Upper lobe of left lung (tissue), 6 donors: ENCODE data around the gene ROBO1. TPM values are rescaled to one million over a fixed set of nuclear protein-coding genes. Genes with fewer than 3 reads are reported as not detected.

Experiments
- ATAC-seq, 2 donors: fragments of 200-7000 bp; cut with Tn5 transposase; one replicate each; pipeline ENCODE4 v1.9.1; 2022; ENCODE audit warnings: mild to moderate bottlenecking in 2 of 2, moderate library complexity in 2 of 2; ENCODE audit not compliant: low FRiP score in 2 of 2
- DNase-seq, 2 donors: peaks; one replicate each; pipeline ENCODE4 v3.0.0-alpha.2; 2019 to 2020
- H3K27ac ChIP-seq, 4 donors: fragments of 200-600 bp; sonication (generic); one replicate each; pipeline ENCODE4 v1.5.1; 2016 to 2019
- H3K27me3 ChIP-seq, 4 donors: fragments of 200-600 bp; sonication (generic); one replicate each; pipeline ENCODE4 v1.5.1; 2017 to 2019
- H3K36me3 ChIP-seq, 4 donors: fragments of 200-600 bp; sonication (generic); one replicate each; pipeline ENCODE4 v1.5.1; 2016 to 2019
- H3K4me1 ChIP-seq, 4 donors: fragments of 200-600 bp; sonication (generic); one replicate each; pipeline ENCODE4 v1.5.1; 2018 to 2019
- H3K4me3 ChIP-seq, 4 donors: fragments of 200-600 bp; sonication (generic); one replicate each; pipeline ENCODE4 v1.5.1; 2017 to 2019; ENCODE audit warnings: mild to moderate bottlenecking in 2 of 4, moderate library complexity in 1 of 4
- H3K9me3 ChIP-seq, 4 donors: fragments of 200-600 bp; sonication (generic); one replicate each; pipeline ENCODE4 v1.5.1; 2018 to 2019
- CTCF ChIP-seq, 6 experiments: fragments of 450-650 bp in 4 of 6; fragments of 200-600 bp in 2 of 6; sonication (generic) in 2 of 6; IDR thresholded peaks; one replicate each; pipeline ENCODE4 v1.5.1; 2016 to 2019; ENCODE audit warnings: antibody characterized with exemption in 6 of 6
- EP300 ChIP-seq, 4 donors: sonication (generic); formaldehyde crosslinking; IDR thresholded peaks; one replicate each; pipeline ENCODE4 v1.5.1; 2017; ENCODE audit warnings: antibody characterized with exemption in 4 of 4, control low read depth in 2 of 4
- POLR2A ChIP-seq, 4 donors: fragments of 450-650 bp; IDR thresholded peaks; one replicate each; pipeline ENCODE4 v1.5.1; 2016 to 2017; ENCODE audit warnings: antibody characterized with exemption in 4 of 4, mild to moderate bottlenecking in 2 of 4
- POLR2AphosphoS5 ChIP-seq, 2 donors: sonication (generic); formaldehyde crosslinking; IDR thresholded peaks; one replicate each; pipeline ENCODE4 v1.5.1; 2017; ENCODE audit warnings: antibody characterized with exemption in 2 of 2
- WGBS, 2 donors: methylation state at CpG; one replicate each; pipeline ENCODE4 v1.1.5; 2017 to 2018; 5-methylcytosine and 5-hydroxymethylcytosine counted together
- total RNA-seq, 6 donors: library from RNA; depleted of rRNA in 4 of 6; stranded (reverse); fragments of >200 nt in 4 of 6; gene quantifications; one replicate each; pipeline versions ENCODE4 v1.1.0 to v1.2.1, GENCODE V29; 2016 to 2021
- donor health status: DM: no; HTN: no; CAD: no; lungs with moderate emphysema.
- donor health status: DM: no; HTN: yes; CAD: no; lungs with severe emphysema.

ROBO1 gene
- total RNA-seq, 6 donors from 2014 or later, result 10.5 to 29.0 (median 18.0) TPM

- Histone ChIP-seq H3K36me3 (no peaks in the 10 kb centered on the region), H3K27ac (no peak overlapping the region), H3K27me3 (no peaks in the 10 kb centered on the region), H3K4me3 (no peak overlapping the region), H3K9me3 (no peaks in the 10 kb centered on the region), H3K4me1 (no peaks in the 10 kb centered on the region)
- ATAC-seq (no peak), DNase-seq (no peak)
- TF ChIP-seq EP300 (IDR thresholded peaks at IDR 0.05) (no peak), POLR2AphosphoS5 (IDR thresholded peaks at IDR 0.05) (no peak), POLR2A (IDR thresholded peaks at IDR 0.05) (no peak), CTCF (IDR thresholded peaks at IDR 0.05) (no peak)
These were observed 969.4 kb downstream of the ROBO1 start for GRCh38 chr3:78798266-78798832.

- Histone ChIP-seq H3K36me3 (no peaks in the 10 kb centered on the region), H3K27me3 (no peaks in the 10 kb centered on the region), H3K27ac (no peak overlapping the region), H3K9me3 (no peaks in the 10 kb centered on the region), H3K4me1 (no peaks in the 10 kb centered on the region), H3K4me3 (no peak overlapping the region)
- ATAC-seq (no peak), DNase-seq (no peak)
- WGBS, 2 donors, result 64 to 78% methylated on average over 1 of the region's 1 CpG
- TF ChIP-seq POLR2A (IDR thresholded peaks at IDR 0.05) (no peak), CTCF (IDR thresholded peaks at IDR 0.05) (no peak), EP300 (IDR thresholded peaks at IDR 0.05) (no peak), POLR2AphosphoS5 (IDR thresholded peaks at IDR 0.05) (no peak)
These were observed 973.4 kb downstream of the ROBO1 start for GRCh38 chr3:78794431-78794830.

GRCh38 chr3:78792733-78793132 lies 975.1 kb downstream of the ROBO1 start:
- no peaks in the 10 kb centered on the region for H3K36me3 ChIP-seq

GRCh38 chr3:78792212-78792611 lies 975.6 kb downstream of the ROBO1 start:
- H3K36me3 ChIP-seq, result no peaks in the 10 kb centered on the region
- TF ChIP-seq POLR2A (IDR thresholded peaks at IDR 0.05) (no peak), EP300 (IDR thresholded peaks at IDR 0.05) (no peak), POLR2AphosphoS5 (IDR thresholded peaks at IDR 0.05) (no peak), CTCF (IDR thresholded peaks at IDR 0.05) (no peak)
- 86 to 87% methylated on average over 1 of the region's 1 CpG for WGBS, 2 donors

More at GRCh38 chr3:78792733-78793132, 975.1 kb downstream of the ROBO1 start:
- no peak overlapping the region for H3K27ac ChIP-seq
- H3K4me1 ChIP-seq, result no peaks in the 10 kb centered on the region
- H3K4me3 ChIP-seq, result no peak overlapping the region
- WGBS, 2 donors, result 84 to 95% methylated on average over 1 of the region's 1 CpG
- ATAC-seq (no peak), DNase-seq (no peak)
- TF ChIP-seq CTCF (IDR thresholded peaks at IDR 0.05) (no peak), EP300 (IDR thresholded peaks at IDR 0.05) (no peak), POLR2A (IDR thresholded peaks at IDR 0.05) (no peak), POLR2AphosphoS5 (IDR thresholded peaks at IDR 0.05) (no peak)
- no peaks in the 10 kb centered on the region for H3K27me3 ChIP-seq
- H3K9me3 ChIP-seq, result no peaks in the 10 kb centered on the region

GRCh38 chr3:78791753-78792152 lies 976.0 kb downstream of the ROBO1 start:
- 74 to 94% methylated on average over 3 of the region's 3 CpGs for WGBS, 2 donors
- no peaks in the 10 kb centered on the region for H3K36me3 ChIP-seq
- no peak overlapping the region for H3K27ac ChIP-seq
- no peaks in the 10 kb centered on the region for H3K4me1 ChIP-seq
- ATAC-seq (no peak), DNase-seq (no peak)
- TF ChIP-seq EP300 (IDR thresholded peaks at IDR 0.05), result no peak
- no peak for TF ChIP-seq CTCF (IDR thresholded peaks at IDR 0.05)
- no peak for TF ChIP-seq POLR2A (IDR thresholded peaks at IDR 0.05)
- no peak for TF ChIP-seq POLR2AphosphoS5 (IDR thresholded peaks at IDR 0.05)
- H3K27me3 ChIP-seq, result no peaks in the 10 kb centered on the region
- no peak overlapping the region for H3K4me3 ChIP-seq
- no peaks in the 10 kb centered on the region for H3K9me3 ChIP-seq

More at GRCh38 chr3:78792212-78792611, 975.6 kb downstream of the ROBO1 start:
- no peak for ATAC-seq
- H3K9me3 ChIP-seq, result no peaks in the 10 kb centered on the region
- H3K27ac ChIP-seq, result no peak overlapping the region
- no peaks in the 10 kb centered on the region for H3K27me3 ChIP-seq
- no peak for DNase-seq
- no peak overlapping the region for H3K4me3 ChIP-seq
- no peaks in the 10 kb centered on the region for H3K4me1 ChIP-seq
